ENCODE data around the gene PRAMEF18.
"Not testable (repeated sequence)": the region's sequence is repeated elsewhere in the genome, so short reads cannot be mapped to it uniquely, and the experiment has no call there.

The PRAMEF18 gene

DNA sequence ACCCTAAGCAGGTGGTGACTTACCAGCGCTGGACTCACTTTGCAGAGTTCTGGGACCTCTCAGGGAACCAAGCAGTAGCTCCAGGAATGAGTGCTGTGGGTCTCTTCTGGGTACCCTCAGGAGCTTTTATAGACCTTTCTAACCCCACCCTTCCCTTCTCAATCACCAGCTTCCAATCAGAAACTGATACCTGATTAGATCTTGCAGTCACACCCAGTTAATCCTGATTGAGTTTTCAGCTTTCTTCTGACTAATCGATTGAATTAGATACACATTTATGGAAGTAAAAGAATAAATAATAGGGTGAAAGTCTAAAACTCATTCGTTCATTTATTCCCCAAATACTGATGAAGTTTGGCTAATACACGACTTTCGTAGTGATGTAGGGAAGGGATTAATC, 24.6 kb downstream of the PRAMEF18 start, which contains the start of gene PRAMEF13:
Gene PRAMEF13 (minus strand): TSS at position 101 of the 400 bp plus-strand sequence. CDS start 1,820 bp downstream, outside the sequence.
- DNase-seq (ENCODE audit: low read depth) = not testable (repeated sequence)

Measured in stimulated activated CD8-positive, alpha-beta memory T cell treated with anti-CD3 and anti-CD28 coated beads, Interleukin-4, amount 100 ng/mL, for 24 hours (primary cell).